Measurements from ENCODE around the gene S100B.

The S100B gene

GRCh38 chr21:46604975-46605766 lies at the start of gene S100B:
TSS of gene S100B (minus strand) at chr21:46605082. CDS start at chr21:46602415, 2,667 bp downstream.
- no peak within 1 kb of the TSS for H3K4me3 ChIP-seq (ENCODE audit: low read depth, low read length)
- DNase-seq (ENCODE audit: low read depth), result peak; percentile 4

GRCh38 chr21:46651121-46651520 lies 46.2 kb upstream of the S100B start:
- DNase-seq (ENCODE audit: low read depth), result no peak

GRCh38 chr21:46650476-46651098 lies 45.7 kb upstream of the S100B start:
- H3K4me3 ChIP-seq (ENCODE audit: low read depth, low read length), result no peak overlapping the region
- no peak for DNase-seq (ENCODE audit: low read depth)

More at GRCh38 chr21:46651121-46651520, 46.2 kb upstream of the S100B start:
- no peak overlapping the region for H3K4me3 ChIP-seq (ENCODE audit: low read depth, low read length)

- no peak overlapping the region for H3K4me3 ChIP-seq (ENCODE audit: low read depth, low read length)
- no peak for DNase-seq (ENCODE audit: low read depth)
Measured at GRCh38 chr21:46649356-46649755, 44.5 kb upstream of the S100B start.

GRCh38 chr21:46648539-46648938 lies 43.7 kb upstream of the S100B start:
- no peak for DNase-seq (ENCODE audit: low read depth)
- no peak overlapping the region for H3K4me3 ChIP-seq (ENCODE audit: low read depth, low read length)

- no peak for DNase-seq (ENCODE audit: low read depth)
- H3K4me3 ChIP-seq (ENCODE audit: low read depth, low read length), result no peak overlapping the region
Measured at GRCh38 chr21:46646541-46647154, 41.8 kb upstream of the S100B start.

GRCh38 chr21:46645840-46646239 lies 41.0 kb upstream of the S100B start:
- DNase-seq (ENCODE audit: low read depth), result no peak
- no peak overlapping the region for H3K4me3 ChIP-seq (ENCODE audit: low read depth, low read length)

- DNase-seq (ENCODE audit: low read depth), result no peak
- H3K4me3 ChIP-seq (ENCODE audit: low read depth, low read length), result no peak overlapping the region
Measured at GRCh38 chr21:46643379-46644177, 38.7 kb upstream of the S100B start.

- no peak overlapping the region for H3K4me3 ChIP-seq (ENCODE audit: low read depth, low read length)
- DNase-seq (ENCODE audit: low read depth), result no peak
Measured at GRCh38 chr21:46641656-46642055, 36.8 kb upstream of the S100B start.

GRCh38 chr21:46639489-46640386 lies 34.9 kb upstream of the S100B start:
- no peak overlapping the region for H3K4me3 ChIP-seq (ENCODE audit: low read depth, low read length)
- DNase-seq (ENCODE audit: low read depth), result no peak

- H3K4me3 ChIP-seq (ENCODE audit: low read depth, low read length), result no peak overlapping the region
- no peak for DNase-seq (ENCODE audit: low read depth)
Measured at GRCh38 chr21:46637952-46638746, 33.3 kb upstream of the S100B start.

GRCh38 chr21:46636550-46637285 lies 31.8 kb upstream of the S100B start:
- peak overlapping the region; percentile 100 for H3K4me3 ChIP-seq (ENCODE audit: low read depth, low read length)
- no peak for DNase-seq (ENCODE audit: low read depth)

GRCh38 chr21:46636181-46636512 lies 31.3 kb upstream of the S100B start:
- no peak for DNase-seq (ENCODE audit: low read depth)
- peak overlapping the region; percentile 100 for H3K4me3 ChIP-seq (ENCODE audit: low read depth, low read length)

- H3K4me3 ChIP-seq (ENCODE audit: low read depth, low read length), result peak within 1 kb of the TSS; percentile 100
- DNase-seq (ENCODE audit: low read depth), result peak; percentile 87
Measured at GRCh38 chr21:46635324-46636180, 30.7 kb upstream of the S100B start, which contains the start of gene PRMT2. TSS of gene PRMT2 (plus strand) at chr21:46635674. CDS start at chr21:46636952, 1,278 bp downstream.

- peak; percentile 59 for DNase-seq (ENCODE audit: low read depth)
- peak overlapping the region; percentile 100 for H3K4me3 ChIP-seq (ENCODE audit: low read depth, low read length)
Measured at GRCh38 chr21:46634966-46635323, 30.1 kb upstream of the S100B start.

- DNase-seq (ENCODE audit: low read depth), result no peak
- H3K4me3 ChIP-seq (ENCODE audit: low read depth, low read length), result peak overlapping the region; percentile 100
Measured at GRCh38 chr21:46634427-46634826, 29.5 kb upstream of the S100B start.

- no peak for DNase-seq (ENCODE audit: low read depth)
- H3K4me3 ChIP-seq (ENCODE audit: low read depth, low read length), result no peak overlapping the region
Measured at GRCh38 chr21:46633566-46633965, 28.7 kb upstream of the S100B start.

All from skeletal muscle cell (primary cell).